Measurements from ENCODE around the gene H2BK1.

Gene H2BK1

DNA sequence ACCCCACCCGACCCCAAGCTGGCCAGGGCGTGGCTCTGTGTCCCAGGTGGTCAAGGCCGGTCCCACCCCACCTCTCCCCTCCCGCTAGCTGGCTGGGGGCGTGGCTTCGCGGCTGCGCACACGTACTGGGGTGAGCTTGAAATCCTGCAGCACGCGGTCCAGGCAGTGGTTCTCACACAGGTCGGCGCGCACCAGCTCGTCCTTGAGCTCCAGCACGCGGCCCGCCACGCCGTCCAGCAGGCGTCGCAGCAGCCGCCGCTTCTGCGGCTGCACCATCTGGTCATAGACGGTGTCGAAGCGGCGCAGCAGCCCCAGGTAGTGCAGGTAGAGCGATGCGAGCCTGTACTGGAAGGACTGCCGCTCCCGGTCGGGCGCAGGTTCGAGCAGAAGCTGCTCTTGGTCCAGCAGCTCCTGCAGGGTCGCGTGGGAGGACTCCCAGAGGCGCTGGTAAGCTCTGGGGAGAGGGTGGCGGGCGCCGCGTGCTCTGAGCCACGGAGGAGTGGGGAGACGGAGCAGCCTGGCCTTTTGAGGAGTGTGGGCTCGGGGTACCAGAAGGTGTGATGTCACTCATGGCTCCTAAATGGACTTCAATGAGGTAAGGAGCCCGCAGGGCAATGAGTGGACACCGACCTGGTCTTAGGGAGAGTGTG lies 5.8 kb downstream of the H2BK1 start:
- no peak for DNase-seq (ENCODE audit: low read depth)

- DNase-seq (ENCODE audit: low read depth) = no peak
These were observed 7.5 kb downstream of the H2BK1 start for GRCh38 chr7:151202836-151203235.

DNA sequence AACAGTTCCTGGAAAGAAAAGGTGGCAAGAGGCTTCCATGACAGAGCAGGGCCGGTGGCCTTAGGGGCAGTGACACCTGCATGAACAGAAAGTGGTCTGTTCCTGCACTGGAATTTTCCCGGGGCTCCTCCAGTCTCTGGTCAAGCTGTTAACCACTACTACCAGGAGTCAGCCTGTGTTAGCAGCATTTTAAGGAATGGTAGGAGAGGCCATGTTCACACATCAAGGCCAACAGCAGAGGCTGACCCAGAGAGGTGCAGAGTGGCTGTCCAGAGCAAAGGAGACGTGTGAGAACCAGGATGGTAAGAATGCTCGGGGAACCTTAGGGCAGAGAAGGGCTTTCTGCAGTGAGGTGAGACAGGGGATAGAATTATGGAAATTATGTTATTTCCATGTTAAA lies 8.5 kb downstream of the H2BK1 start:
- DNase-seq (ENCODE audit: low read depth) = no peak

GRCh38 chr7:151201344-151201743 lies 8.9 kb downstream of the H2BK1 start:
- DNase-seq (ENCODE audit: low read depth) = no peak

GRCh38 chr7:151198945-151199848 lies 11.1 kb downstream of the H2BK1 start:
- DNase-seq (ENCODE audit: low read depth) = no peak

GRCh38 chr7:151197932-151198331 lies 12.4 kb downstream of the H2BK1 start:
- DNase-seq (ENCODE audit: low read depth) = no peak

DNA sequence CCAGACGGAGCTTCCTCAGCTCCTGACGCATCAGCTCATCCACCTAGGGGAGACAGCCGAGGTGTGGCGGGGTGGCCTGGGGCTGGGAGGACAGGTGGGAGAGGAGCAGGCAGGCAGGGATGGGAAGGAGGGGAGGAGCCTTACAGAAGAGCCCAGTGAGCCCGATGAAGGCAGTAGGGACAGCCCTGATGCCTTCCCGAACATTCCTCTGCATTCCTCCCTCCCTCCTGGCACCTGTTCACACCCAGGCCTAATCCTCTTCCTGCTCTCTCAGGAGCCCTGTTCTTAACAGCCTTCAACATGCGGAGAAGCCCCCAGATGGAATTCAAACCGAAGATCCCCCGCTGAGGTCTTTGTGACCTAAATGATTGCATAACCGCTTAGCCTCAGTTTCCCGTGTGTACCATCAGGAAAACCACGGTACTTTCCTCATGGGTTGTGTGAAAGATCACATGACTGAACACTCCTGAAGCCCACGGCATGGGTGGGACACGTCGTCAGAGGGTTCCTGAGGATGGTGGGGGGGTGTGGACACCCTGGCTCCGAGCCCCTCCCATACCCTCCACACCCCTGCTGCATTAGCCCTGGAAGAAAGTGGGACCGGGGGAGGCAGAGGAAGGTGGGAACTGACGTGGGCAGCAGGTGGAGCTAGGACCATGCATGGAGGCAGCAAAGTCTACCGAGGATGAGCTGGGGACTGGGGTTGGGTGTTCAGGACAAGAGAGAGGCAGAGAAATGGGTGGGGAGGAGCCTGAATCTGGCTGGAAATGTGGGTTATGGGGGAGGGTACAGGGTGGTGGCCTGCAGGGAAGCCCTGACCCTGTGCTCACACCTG lies 14.5 kb downstream of the H2BK1 start:
- no peak for DNase-seq (ENCODE audit: low read depth)

DNA sequence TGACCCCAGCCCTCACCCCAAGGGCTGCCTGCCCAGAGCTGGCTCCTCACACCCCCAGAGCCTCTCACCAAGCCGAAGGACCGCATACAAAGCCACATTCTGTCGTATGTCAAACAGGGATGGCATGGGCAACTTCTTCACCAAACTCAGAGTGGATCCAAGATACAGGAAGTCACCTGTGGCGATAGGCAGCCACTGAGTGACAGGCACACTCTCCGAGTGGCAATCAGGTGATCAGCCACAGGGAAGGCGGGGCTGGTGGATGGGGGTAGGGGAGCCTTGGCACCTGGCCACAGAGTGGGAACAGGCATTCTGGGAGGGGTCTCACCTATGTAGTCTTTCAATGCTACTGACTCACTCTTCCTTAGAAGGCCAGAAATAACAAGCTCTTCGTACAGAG lies 16.1 kb downstream of the H2BK1 start:
- no peak for DNase-seq (ENCODE audit: low read depth)

DNA sequence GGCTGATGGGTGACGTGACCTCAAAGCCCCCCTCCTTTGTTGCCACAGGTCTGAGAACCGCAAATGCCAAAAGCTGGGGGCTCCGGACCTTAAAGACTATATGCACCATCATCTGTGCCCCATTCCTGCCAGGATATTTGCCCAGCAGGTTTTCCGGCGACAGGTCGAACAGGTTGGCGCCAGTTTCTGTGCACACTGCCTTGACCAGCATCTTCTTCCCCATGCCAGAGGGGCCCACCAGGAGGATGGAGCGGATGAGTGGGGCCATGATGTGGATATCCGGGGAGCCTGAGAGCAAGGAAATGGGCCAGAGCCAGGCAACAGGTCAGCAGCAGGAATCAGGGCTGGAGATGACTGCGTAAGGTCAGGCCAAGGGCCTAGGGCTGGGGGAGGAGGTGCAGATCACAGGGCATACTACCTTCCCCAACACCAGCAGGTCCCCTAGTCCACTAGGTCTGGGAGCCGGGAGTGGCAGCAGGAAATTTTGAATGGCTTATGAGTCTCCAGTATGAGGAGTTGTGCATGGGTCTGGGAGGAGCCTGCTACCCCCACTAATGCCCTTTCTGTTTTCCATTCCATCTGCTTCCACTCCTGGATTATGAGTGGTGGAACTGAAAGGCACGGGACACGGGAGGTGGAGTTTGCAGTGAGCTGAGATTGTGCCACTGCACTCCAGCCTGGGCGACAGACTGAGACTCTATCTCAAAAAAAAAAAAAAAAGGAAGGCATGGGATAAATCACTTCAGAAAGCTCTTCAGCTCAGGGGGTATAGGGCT lies 16.9 kb downstream of the H2BK1 start:
- DNase-seq (ENCODE audit: low read depth) = no peak

GRCh38 chr7:151192002-151192539 lies 18.2 kb downstream of the H2BK1 start:
- no peak for DNase-seq (ENCODE audit: low read depth)

DNA sequence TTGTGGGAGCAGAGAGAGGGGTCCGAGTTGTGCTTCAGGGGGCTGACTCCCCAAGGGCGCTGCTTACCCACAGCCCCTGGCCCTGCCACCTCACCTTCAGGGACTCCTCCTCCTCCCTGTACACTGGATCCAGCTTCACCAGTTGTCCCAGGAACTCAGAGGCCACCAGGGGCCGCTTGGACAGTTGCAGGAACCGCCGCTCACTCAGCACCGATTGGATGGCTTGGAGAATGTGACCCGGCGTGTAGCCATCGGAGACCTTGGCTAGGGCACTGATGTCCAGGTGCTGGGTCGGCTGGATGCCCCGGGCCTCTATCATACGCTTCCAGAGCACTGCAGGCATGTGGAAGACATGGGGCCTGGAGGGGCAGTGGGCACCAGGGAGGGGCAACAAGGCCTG lies 18.7 kb downstream of the H2BK1 start:
- DNase-seq (ENCODE audit: low read depth) = no peak

DNA sequence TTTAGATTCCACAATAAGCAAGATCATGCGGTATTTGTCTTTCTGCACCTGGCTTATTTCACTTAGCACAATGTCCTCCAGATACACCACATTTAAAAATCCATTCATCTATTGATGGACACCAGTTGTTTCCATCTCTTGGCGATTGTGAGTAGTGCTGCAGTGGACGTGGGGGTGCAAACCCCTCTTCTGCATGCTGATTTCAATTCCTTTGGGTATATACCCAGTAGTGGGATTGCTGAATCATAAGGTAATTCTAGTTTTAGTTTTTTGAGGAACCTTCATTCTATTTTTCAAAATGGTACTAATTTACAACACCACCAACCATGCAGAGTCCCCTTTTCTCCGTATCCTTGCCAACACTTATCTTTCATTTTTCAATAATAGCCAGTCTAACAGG lies 21.2 kb downstream of the H2BK1 start:
- DNase-seq (ENCODE audit: low read depth) = no peak

GRCh38 chr7:151188252-151188542 lies 22.1 kb downstream of the H2BK1 start:
- no peak for DNase-seq (ENCODE audit: low read depth)

DNA sequence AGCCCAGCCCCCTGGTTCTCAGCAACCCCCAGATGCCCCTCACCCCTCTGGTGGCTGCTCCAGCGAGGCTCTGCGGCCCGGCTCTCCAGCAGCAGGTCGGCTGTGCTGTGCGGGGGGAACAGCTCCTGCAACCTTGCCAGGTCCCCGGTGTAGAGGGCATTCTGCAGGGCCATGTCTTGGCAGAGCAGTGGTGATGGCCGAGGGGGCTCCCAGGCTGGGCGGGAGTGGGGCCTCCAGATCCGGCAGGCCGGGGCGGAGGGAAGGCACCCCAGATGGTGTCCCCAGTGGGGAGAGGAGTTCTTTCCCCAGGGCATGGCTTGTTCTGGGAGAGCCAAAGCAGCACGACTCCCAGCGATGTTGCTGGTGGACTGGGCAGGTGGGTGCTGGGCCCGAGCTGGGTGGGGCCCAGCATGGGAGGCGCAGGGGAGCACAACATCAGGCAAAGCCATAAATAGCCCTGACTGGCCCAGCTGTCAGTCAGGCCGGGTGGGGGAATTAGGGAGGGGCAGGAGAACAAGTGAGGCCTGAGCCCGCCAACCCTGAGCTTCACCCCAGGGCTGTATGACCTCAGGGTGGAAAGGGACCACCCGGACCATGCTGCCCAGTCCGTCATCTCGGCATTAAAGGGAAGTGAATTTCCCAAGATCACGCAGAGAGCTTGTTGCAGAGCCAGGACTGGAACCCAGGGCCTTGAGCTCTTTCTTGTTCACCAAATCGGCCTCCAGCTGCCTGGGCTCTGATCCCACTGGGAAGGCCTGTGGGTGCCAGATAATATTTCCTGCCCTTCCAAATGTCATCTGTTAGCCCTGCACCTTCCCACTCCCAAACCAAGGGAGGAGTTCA lies 22.7 kb downstream of the H2BK1 start:
- DNase-seq (ENCODE audit: low read depth) = no peak

DNA sequence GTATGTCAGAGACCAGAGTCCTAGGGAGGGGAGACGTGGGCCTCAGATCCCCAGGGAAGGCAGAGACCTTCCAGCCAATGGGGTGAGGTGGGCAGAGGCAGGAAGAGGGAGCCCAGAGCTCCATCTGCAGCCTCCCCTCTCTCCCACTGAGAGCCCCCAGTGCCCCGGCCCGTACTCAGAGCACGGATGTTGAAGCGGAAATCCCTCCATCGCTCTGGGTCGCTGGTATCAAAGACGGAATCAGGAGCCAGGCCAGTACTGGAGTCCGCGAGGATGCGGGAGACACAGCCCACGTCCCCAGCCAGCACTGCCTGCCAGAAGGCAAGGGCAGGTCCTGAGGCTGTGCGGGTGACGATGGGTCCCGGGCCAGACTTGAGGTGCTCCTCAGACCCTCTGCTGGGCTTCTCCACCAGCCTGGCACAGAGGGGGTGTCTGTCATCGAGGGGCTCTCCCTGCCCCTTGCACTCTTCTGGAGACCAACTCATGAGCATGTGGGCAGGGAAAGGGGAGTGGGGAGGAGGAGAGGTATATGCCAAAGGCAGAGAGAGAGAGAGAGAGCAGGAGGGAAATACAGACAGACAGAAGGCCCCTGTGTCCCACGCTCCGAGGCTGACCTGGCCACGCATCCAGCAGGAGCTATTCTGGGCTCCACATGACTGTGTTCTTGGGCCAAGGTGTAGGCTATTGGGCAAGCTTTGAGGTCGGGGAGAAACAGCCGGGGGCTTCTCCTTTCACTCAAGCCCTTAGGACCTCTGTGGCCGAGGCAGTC lies 23.5 kb downstream of the H2BK1 start, which contains the start of gene ASB10:
Gene ASB10 (minus strand): TSS at position 611 of the 769 bp plus-strand sequence. CDS start 120 bp downstream, at position 491.
- no peak for DNase-seq (ENCODE audit: low read depth)

GRCh38 chr7:151185762-151186639 lies 24.3 kb downstream of the H2BK1 start:
- DNase-seq (ENCODE audit: low read depth) = no peak

GRCh38 chr7:151181011-151181431 lies 29.3 kb downstream of the H2BK1 start:
- no peak for DNase-seq (ENCODE audit: low read depth)

DNA sequence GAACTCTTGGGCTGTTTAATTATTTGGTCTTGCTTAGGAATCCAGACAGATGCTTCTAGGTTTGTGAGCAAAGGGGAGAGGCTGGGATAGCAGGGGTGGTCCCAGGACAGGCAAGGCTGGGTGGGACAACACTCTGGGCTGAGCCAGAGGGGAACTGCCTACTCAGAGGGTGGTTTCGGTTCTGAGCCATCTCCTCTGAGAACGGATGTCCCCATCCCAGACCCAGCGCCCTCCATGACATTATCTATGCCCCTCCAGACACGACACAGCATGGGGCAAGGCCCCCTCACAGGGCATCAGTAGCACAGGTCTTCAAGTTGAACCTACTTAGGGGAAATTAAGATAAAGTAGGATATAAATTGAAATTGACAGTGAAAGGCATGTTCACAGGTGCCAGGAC lies 30.3 kb downstream of the H2BK1 start:
- DNase-seq (ENCODE audit: low read depth) = no peak
